HCT116 (cell line): ENCODE results near the gene NF1. TPM values are rescaled to one million over a fixed set of nuclear protein-coding genes. Genes with fewer than 3 reads are reported as not detected.
"Not testable (repeated sequence)": the region's sequence is repeated elsewhere in the genome, so short reads cannot be mapped to it uniquely, and the experiment has no call there.

Source experiments
- ATAC-seq: fragments of 200-7000 bp; cut with Tn5 transposase; 2 replicates; pipeline ENCODE4 v1.9.1; 2020; ENCODE audit warnings: mild to moderate bottlenecking, moderate library complexity
- BruUV-seq: library from RNA; stranded (reverse); fragments of 400-500 nt; replicated peaks from 2 replicates; lab custom pipeline; 2021; lab: Mats Ljungman, UMichigan
- CTCF ChIA-PET: fragments of 300-600 bp; sonication (Branson Sonifier 250); formaldehyde crosslinking; loops from one replicate; lab custom pipeline; 2021; ENCODE audit warnings: antibody characterized with exemption; lab: Charles Lee
- POLR2A ChIA-PET: fragments of 300-600, 350-600 bp; sonication (Branson Sonifier 250); formaldehyde crosslinking; loops from one replicate; lab custom pipeline; 2021; ENCODE audit warnings: antibody characterized with exemption; lab: Charles Lee
- RAD21 ChIA-PET, 2 experiments: fragments of 300-600 bp; sonication (Branson Sonifier 250); formaldehyde crosslinking; loops; one replicate each; lab custom pipeline; 2023; ENCODE audit warnings: low total read pairs in 2 of 2; ENCODE audit not compliant: uncharacterized antibody in 2 of 2, unreplicated experiment in 2 of 2, low non-redundant PET in 1 of 2; lab: Charles Lee
- DNase-seq: peaks from one replicate; pipeline ENCODE4 v3.0.0-alpha.2; 2010; ENCODE audit warnings: low read depth, low spot score
- H2AFZ ChIP-seq: fragments of 200-600 bp; shearing (Covaris generic), sonication (generic); 2 replicates; pipeline ENCODE4 v1.6.1; 2017; ENCODE audit warnings: low read depth, mixed run types, mixed read lengths, antibody characterized with exemption, low read length; ENCODE audit not compliant: poor library complexity, severe bottlenecking
- H3K27ac ChIP-seq: 2 replicates; pipeline ENCODE4 v1.5.1; 2012; ENCODE audit warnings: low read depth, low read length
- H3K27me3 ChIP-seq: fragments of 200-600 bp; sonication (generic); 2 replicates; pipeline ENCODE4 v1.6.1; 2016; ENCODE audit warnings: mixed run types, low read length, mixed read lengths; ENCODE audit not compliant: insufficient read depth
- H3K36me3 ChIP-seq, 2 experiments: fragments of 200-500 bp in 1 of 2; fragments of 200-600 bp in 1 of 2; sonication (Bioruptor generic) in 1 of 2; sonication (generic) in 1 of 2; 2 replicates each; pipeline versions ENCODE4 v1.5.1 to v1.6.1; 2014 to 2016; ENCODE audit warnings: low read length in 2 of 2, inconsistent platforms in 1 of 2, mixed read lengths in 1 of 2, mixed run types in 1 of 2; ENCODE audit not compliant: insufficient read depth in 2 of 2, control insufficient read depth in 1 of 2
- H3K4me1 ChIP-seq, 2 experiments: fragments of 200-600 bp in 1 of 2; sonication (generic) in 1 of 2; 2 replicates each; pipeline versions ENCODE4 v1.5.1 to v1.6.1; 2012 to 2017; ENCODE audit warnings: low read length in 2 of 2, inconsistent platforms in 1 of 2, mild to moderate bottlenecking in 1 of 2, mixed read lengths in 1 of 2, mixed run types in 1 of 2, moderate library complexity in 1 of 2; ENCODE audit not compliant: insufficient read depth in 2 of 2, control insufficient read depth in 1 of 2
- H3K4me2 ChIP-seq: fragments of 200-600 bp; sonication (generic); 2 replicates; pipeline ENCODE4 v1.6.1; 2017; ENCODE audit warnings: mixed run types, low read length, mixed read lengths
- H3K4me3 ChIP-seq, 2 experiments: fragments of 200-600 bp in 1 of 2; sonication (generic) in 1 of 2; replicated peaks in 1 of 2; 2 replicates each; pipeline ENCODE4 v1.5.1; 2011 to 2016; ENCODE audit warnings: low read length in 2 of 2, control low read depth in 1 of 2, low read depth in 1 of 2, mild to moderate bottlenecking in 1 of 2, mixed read lengths in 1 of 2, mixed run types in 1 of 2
- H3K79me2 ChIP-seq: fragments of 200-600 bp; sonication (generic); 2 replicates; pipeline ENCODE4 v1.6.1; 2017; ENCODE audit warnings: mild to moderate bottlenecking, mixed run types, low read length, moderate library complexity, mixed read lengths; ENCODE audit not compliant: insufficient read depth
- H3K9ac ChIP-seq: fragments of 200-600 bp; sonication (generic); 2 replicates; pipeline ENCODE4 v1.6.1; 2016; ENCODE audit warnings: low read length, mixed read lengths
- H3K9me2 ChIP-seq: fragments of 200-600 bp; sonication (generic), shearing (Covaris generic); 2 replicates; pipeline ENCODE4 v1.6.1; 2017; ENCODE audit warnings: mixed run types, mild to moderate bottlenecking, moderate library complexity; ENCODE audit not compliant: insufficient read depth
- H3K9me3 ChIP-seq, 2 experiments: fragments of 200-500 bp in 1 of 2; fragments of 200-600 bp in 1 of 2; sonication (Bioruptor generic) in 1 of 2; sonication (generic) in 1 of 2; 2 replicates each; pipeline ENCODE4 v1.6.1; 2014 to 2017; ENCODE audit warnings: low read length in 2 of 2, mixed read lengths in 2 of 2, inconsistent platforms in 1 of 2, low read depth in 1 of 2, mild to moderate bottlenecking in 1 of 2, mixed run types in 1 of 2, moderate library complexity in 1 of 2; ENCODE audit not compliant: control insufficient read depth in 1 of 2, insufficient read depth in 1 of 2
- H4K20me1 ChIP-seq: fragments of 200-600 bp; sonication (generic), shearing (Covaris generic); 2 replicates; pipeline ENCODE4 v1.6.1; 2017; ENCODE audit warnings: mixed run types, mild to moderate bottlenecking, moderate library complexity; ENCODE audit not compliant: insufficient read depth
- CEBPB ChIP-seq: IDR thresholded peaks from 2 replicates; pipeline ENCODE4 v1.6.1; 2012; ENCODE audit warnings: low read depth
- FOSL1 ChIP-seq: IDR thresholded peaks from 2 replicates; pipeline ENCODE4 v1.6.1; 2012; ENCODE audit warnings: low read depth
- MAX ChIP-seq: IDR thresholded peaks from 2 replicates; pipeline ENCODE4 v1.6.1; 2012
- SIN3A ChIP-seq: IDR thresholded peaks from 2 replicates; pipeline ENCODE4 v1.6.1; 2012; ENCODE audit warnings: low read depth
- SRF ChIP-seq: IDR thresholded peaks from 2 replicates; pipeline ENCODE4 v1.6.1; 2012; ENCODE audit warnings: low read depth
- ZFX ChIP-seq: fragments of 450-650 bp; IDR thresholded peaks from 2 replicates; pipeline ENCODE4 v1.6.1; 2017
- intact Hi-C: fragments of 100-400 bp; cut with micrococcal nuclease; formaldehyde crosslinking; loops from 2 replicates; pipeline ENCODE4 v1.10.0; 2022
- total RNA-seq: library from RNA; stranded (reverse); gene quantifications from one replicate; pipeline ENCODE4 v1.2.1, GENCODE V29; 2021; ENCODE audit not compliant: unreplicated experiment

The NF1 gene
- total RNA-seq, 1 experiment from 2014 or later: 20.8 TPM

DNA sequence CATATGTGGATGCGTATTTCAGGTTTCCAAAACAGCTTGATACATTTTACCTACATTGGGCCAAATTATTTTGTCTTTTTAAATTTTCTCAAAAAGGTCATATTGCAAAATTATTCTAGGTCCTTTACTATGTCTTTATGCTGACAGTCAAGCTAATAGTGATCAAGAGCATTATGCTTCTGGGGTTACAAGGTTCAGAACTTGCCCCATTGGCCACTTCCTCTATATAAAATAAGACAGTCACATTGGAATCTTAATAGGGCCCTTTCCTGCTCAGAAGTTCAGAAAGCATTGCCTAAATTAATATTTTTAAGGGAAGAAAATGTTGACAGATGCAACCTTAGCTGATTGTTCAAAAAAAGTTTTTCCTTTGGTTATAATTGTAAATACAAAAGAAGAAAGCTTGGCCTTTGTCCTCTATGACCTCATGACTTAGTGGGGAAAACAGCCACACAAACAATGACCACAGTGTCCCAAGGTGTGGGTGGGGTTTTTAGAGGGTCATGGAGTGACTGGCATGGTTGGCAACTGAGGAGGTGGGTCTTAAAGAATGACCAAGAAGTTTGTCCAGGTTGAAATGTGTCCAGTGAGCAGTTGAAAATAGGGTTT, 284.9 kb downstream of the NF1 start:
- no peaks in the 10 kb centered on the region for H3K27me3 ChIP-seq
- H3K4me2 ChIP-seq: no peak overlapping the region
- no peaks in the 10 kb centered on the region for H4K20me1 ChIP-seq
- DNase-seq (no peak), ATAC-seq (no peak)
- H3K9ac ChIP-seq: no peak overlapping the region
- ChIA-PET POLR2A (no interaction called here), RAD21 (no interaction called here), CTCF (interaction anchor here (1.6 kb wide), 1 partner anchor 10 kb away, joined by 4 read pairs; no protein-coding TSS in a partner anchor)
- no TSS peak for BruUV-seq
- no peaks in the 10 kb centered on the region for H3K79me2 ChIP-seq
- TF ChIP-seq MAX (no peak), FOSL1 (no peak), SRF (no peak), CEBPB (no peak)
- intact Hi-C loops: no loop called here
- no peaks in the 10 kb centered on the region for H3K9me3 ChIP-seq
- no peak overlapping the region for H3K4me3 ChIP-seq
- H2AFZ ChIP-seq: no peak overlapping the region
- H3K36me3 ChIP-seq: peaks cover 0 to 4% of the 10 kb centered on the region in 2 experiments; a peak in 1 of 4 replicates
- H3K4me1 ChIP-seq: no peaks in the 10 kb centered on the region
- H3K9me2 ChIP-seq: no peaks in the 10 kb centered on the region
- no peak overlapping the region for H3K27ac ChIP-seq

DNA sequence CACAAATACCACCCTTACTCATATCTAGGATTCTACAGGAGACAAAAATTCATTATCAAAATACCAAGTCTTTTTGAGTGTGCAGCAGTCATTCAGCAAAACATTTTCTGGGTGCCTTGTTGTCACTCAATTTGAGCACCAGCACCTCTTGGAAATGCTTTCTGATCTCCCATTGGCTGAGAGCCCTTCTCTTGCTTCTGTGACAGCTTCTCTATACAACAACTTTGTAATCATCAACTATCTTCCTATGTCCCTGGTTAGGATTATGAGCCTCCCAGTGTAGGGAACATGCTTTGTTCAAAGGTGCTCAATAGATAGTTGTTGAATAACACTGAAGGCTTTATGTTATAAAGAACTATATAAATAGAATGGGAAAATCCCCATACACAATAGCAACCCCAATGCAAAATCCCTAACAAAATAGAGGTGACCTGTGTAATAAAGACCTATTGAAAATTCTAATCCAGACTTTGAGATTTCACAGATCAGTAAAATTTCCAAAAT, 286.4 kb downstream of the NF1 start:
- H3K27ac ChIP-seq: no peak overlapping the region
- TF ChIP-seq SRF: no peak
- no peak for TF ChIP-seq ZFX
- TF ChIP-seq SIN3A: no peak
- ATAC-seq (no peak), DNase-seq (no peak)
- H3K4me3 ChIP-seq: no peak overlapping the region
- BruUV-seq: no TSS peak
- H3K9me2 ChIP-seq: no peaks in the 10 kb centered on the region
- no peak overlapping the region for H2AFZ ChIP-seq
- ChIA-PET CTCF (interaction anchor here (1.4 kb wide), 1 partner anchor 8 kb away, joined by 4 read pairs; no protein-coding TSS in a partner anchor), RAD21 (no interaction called here), POLR2A (no interaction called here)
- no peaks in the 10 kb centered on the region for H4K20me1 ChIP-seq
- H3K27me3 ChIP-seq: no peaks in the 10 kb centered on the region
- H3K4me1 ChIP-seq: no peaks in the 10 kb centered on the region
- H3K9ac ChIP-seq: no peak overlapping the region
- H3K4me2 ChIP-seq: no peak overlapping the region
- H3K36me3 ChIP-seq: peaks cover 0 to 4% of the 10 kb centered on the region in 2 experiments; a peak in 1 of 4 replicates
- intact Hi-C loops: no loop called here
- no peaks in the 10 kb centered on the region for H3K79me2 ChIP-seq
- no peaks in the 10 kb centered on the region for H3K9me3 ChIP-seq

GRCh38 chr17:31382668-31383275, 288.0 kb downstream of the NF1 start:
- H3K27ac ChIP-seq, BruUV-seq, H3K9ac ChIP-seq, H4K20me1 ChIP-seq, H3K9me3 ChIP-seq, H3K4me1 ChIP-seq, ATAC-seq, H2AFZ ChIP-seq, H3K4me3 ChIP-seq, POLR2A ChIA-PET, RAD21 ChIA-PET, H3K79me2 ChIP-seq, H3K36me3 ChIP-seq, H3K27me3 ChIP-seq, H3K9me2 ChIP-seq, intact Hi-C loops, H3K4me2 ChIP-seq, DNase-seq: not testable (repeated sequence)
- CTCF ChIA-PET: interaction anchor here (1.4 kb wide), 1 partner anchor 10 kb away, joined by 4 read pairs; no protein-coding TSS in a partner anchor
